RWPE1 (cell line): ENCODE data around the gene ANTKMT.

Experiments
- CTCF ChIA-PET: fragments of 350-600 bp; sonication (Branson Sonifier 250); formaldehyde crosslinking; extraction: SDS; loops from one replicate; lab custom pipeline; 2021; lab: Yijun Ruan, JAX
- POLR2A ChIA-PET: fragments of 400-600 bp; formaldehyde crosslinking; extraction: SDS; loops from one replicate; lab custom pipeline; 2020; ENCODE audit warnings: antibody characterized with exemption; ENCODE audit not compliant: low non-redundant PET; lab: Yijun Ruan, JAX
- DNase-seq: peaks from one replicate; pipeline ENCODE4 v3.0.0; 2012; ENCODE audit warnings: low spot score
- H3K27ac ChIP-seq: fragments of 450-650 bp; 2 replicates; pipeline ENCODE4 v1.5.1; 2017
- TF ChIP-seq, protein P1 (sequence below): fragments of 450-650 bp; conservative IDR thresholded peaks from 2 replicates; pipeline ENCODE4 v1.5.1; 2017; ENCODE audit warnings: low read depth, mild to moderate bottlenecking

The ANTKMT gene

DNA sequence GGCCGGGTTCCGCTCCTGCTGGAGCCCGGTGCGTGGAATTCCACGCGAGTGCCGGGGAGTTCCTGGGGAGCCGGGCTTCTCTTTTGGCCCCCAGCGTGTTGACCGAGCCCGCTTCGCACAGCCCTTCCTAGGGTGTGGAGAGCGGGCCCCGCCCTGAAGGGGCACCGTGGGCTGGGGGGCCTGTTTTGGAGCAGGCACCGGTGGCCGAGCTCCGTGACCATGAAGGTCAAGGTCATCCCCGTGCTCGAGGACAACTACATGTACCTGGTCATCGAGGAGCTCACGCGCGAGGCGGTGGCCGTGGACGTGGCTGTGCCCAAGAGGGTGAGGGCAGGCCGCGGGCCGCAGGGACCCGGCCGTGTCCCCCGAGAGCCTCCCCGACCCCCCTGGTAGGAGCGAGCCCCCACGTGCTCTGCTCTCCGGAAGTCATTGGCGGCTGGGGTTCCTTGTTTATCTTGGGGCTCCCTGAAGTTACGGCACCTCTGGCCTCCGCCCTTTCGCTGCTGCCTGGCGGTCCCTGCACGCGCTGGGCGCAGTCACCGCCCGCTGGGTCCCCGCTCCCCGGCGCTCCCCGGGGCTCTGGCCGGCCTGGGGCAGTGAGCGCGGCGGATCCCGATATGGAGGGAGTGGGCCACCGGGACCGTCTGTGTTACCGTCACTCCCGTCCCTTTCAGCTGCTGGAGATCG, 6.5 kb downstream of the ANTKMT start:
- ChIA-PET CTCF (interaction anchor here (0.9 to 1.3 kb wide), 2 partner anchors 14 to 58 kb away, joined by 3 to 6 read pairs; no protein-coding TSS in a partner anchor), POLR2A (no interaction called here)
- DNase-seq: no peak
- TF ChIP-seq, protein P1, sequence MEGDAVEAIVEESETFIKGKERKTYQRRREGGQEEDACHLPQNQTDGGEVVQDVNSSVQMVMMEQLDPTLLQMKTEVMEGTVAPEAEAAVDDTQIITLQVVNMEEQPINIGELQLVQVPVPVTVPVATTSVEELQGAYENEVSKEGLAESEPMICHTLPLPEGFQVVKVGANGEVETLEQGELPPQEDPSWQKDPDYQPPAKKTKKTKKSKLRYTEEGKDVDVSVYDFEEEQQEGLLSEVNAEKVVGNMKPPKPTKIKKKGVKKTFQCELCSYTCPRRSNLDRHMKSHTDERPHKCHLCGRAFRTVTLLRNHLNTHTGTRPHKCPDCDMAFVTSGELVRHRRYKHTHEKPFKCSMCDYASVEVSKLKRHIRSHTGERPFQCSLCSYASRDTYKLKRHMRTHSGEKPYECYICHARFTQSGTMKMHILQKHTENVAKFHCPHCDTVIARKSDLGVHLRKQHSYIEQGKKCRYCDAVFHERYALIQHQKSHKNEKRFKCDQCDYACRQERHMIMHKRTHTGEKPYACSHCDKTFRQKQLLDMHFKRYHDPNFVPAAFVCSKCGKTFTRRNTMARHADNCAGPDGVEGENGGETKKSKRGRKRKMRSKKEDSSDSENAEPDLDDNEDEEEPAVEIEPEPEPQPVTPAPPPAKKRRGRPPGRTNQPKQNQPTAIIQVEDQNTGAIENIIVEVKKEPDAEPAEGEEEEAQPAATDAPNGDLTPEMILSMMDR: no peak
- peak overlapping the region; percentile 95 for H3K27ac ChIP-seq

DNA sequence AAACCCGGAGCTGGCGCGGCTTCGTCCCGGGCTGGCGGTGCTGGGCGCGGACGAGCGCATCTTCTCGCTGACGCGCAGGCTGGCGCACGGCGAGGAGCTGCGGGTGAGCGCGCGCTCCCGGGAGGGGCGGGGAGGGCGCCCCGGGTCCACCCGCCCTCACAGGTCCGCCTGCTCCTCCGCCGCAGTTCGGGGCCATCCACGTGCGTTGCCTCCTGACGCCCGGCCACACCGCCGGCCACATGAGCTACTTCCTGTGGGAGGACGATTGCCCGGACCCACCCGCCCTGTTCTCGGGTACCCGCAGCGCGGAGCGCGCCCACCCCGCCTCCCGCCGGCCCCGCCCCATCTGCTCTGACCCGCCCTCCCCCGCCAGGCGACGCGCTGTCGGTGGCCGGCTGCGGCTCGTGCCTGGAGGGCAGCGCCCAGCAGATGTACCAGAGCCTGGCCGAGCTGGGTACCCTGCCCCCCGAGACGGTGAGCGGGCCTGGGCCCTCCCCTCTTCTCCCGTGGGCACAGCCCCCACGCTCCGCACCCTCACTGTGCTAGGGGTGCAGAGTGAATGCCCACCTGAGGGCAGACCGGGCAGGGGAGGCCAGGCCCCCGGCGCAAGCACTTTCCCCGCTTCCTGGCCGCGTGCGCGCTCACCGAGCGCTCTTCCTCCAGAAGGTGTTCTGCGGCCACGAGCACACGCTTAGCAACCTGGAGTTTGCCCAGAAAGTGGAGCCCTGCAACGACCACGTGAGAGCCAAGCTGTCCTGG, 7.4 kb downstream of the ANTKMT start:
- TF ChIP-seq, protein P1: no peak
- peak; percentile 77 for DNase-seq
- POLR2A ChIA-PET: no interaction called here

DNA sequence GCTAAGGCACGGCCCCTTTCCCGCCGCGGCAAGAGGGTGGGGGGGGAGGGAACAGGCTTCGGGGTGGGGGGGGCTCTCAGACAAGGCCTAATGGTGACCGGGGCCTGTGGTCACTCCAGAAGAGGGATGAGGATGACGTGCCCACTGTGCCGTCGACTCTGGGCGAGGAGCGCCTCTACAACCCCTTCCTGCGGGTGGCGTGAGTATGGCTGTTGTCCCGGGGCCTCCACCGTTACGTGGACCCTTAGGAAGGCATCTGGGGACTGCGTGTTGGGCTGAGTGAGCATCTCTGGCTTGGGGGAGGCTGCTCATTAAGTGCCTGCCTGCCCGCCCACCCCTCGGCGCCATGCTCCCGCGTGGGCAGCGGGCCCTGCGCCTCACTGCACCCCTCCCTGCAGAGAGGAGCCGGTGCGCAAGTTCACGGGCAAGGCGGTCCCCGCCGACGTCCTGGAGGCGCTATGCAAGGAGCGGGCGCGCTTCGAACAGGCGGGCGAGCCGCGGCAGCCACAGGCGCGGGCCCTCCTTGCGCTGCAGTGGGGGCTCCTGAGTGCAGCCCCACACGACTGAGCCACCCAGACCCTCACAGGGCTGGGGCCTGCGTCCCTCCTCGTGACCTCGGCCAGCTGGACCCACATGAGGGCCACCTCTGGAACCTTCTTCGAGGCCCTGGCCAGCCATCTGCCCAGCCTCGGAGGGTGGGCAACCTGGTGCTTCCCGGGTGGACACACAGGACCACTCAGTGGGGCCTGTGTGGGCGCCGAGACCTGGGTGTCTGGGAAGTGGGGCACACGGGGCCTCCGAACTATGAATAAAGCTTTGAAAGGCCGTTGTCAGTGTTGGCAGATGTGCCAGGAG, 8.2 kb downstream of the ANTKMT start:
- H3K27ac ChIP-seq: peak overlapping the region; percentile 95
- POLR2A ChIA-PET: no interaction called here

More for the DNA sequence above, 7.4 kb downstream of the ANTKMT start:
- CTCF ChIA-PET: interaction anchor here (0.7 to 1.3 kb wide), 3 partner anchors 57 to 67 kb away, joined by 3 to 6 read pairs (median 4); no protein-coding TSS in a partner anchor
- H3K27ac ChIP-seq: peak overlapping the region; percentile 95

DNA sequence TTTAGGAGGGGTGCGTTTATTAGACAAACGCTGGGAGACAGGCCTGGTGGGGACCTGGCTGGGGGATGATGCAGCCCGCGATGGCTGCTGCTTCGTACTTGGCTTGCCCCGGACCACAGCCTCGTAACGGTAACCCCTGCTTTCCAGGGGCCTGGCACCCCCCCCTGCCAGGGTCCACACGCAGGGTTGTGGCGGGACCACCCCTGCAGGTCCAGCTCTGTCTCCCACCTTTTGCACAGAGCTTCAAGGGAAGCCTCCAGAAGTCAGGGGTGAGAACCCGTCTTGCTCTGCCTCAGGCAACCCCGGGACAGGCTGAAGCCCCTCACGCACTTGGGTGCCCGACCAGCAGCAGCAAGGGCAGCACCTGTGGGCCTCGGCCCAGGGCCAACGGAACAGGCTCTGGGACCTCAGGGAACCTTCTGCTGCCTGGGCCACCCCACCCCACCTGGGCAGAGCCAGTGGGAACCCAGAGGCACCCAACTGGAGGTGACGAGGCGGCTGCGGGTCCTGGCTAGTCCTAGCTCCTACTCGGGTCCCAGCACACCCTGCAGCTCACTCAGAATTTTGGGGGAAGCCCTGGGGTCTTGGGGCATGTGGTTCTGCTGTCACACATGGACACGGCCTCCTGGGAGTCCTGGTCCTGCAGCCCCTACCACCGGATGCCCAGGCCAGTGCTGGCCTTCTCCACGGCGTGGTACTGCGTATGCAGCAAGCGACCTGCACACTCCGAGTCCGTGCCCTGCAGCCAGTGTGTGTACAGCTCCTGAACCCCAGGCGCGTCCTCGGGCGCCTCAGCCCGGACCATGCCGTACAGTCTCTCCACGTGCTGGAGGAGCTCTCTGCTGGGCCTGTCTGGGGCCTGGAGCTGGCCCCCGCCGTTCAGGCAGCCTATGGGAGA, 9.1 kb downstream of the ANTKMT start:
- ChIA-PET POLR2A (no interaction called here), CTCF (interaction anchor here (0.6 to 1.2 kb wide), 4 partner anchors 14 to 69 kb away, joined by 3 to 4 read pairs (median 4); partner anchors contain the start of gene MSLN)
- TF ChIP-seq, protein P1: no peak
- H3K27ac ChIP-seq: peak overlapping the region; percentile 95
- no peak for DNase-seq

More for the DNA sequence above, 8.2 kb downstream of the ANTKMT start:
- TF ChIP-seq, protein P1: no peak
- CTCF ChIA-PET: interaction anchor here (0.7 to 1.2 kb wide), 4 partner anchors 13 to 68 kb away, joined by 3 to 4 read pairs (median 4); partner anchors contain the start of gene MSLN
- DNase-seq: no peak

DNA sequence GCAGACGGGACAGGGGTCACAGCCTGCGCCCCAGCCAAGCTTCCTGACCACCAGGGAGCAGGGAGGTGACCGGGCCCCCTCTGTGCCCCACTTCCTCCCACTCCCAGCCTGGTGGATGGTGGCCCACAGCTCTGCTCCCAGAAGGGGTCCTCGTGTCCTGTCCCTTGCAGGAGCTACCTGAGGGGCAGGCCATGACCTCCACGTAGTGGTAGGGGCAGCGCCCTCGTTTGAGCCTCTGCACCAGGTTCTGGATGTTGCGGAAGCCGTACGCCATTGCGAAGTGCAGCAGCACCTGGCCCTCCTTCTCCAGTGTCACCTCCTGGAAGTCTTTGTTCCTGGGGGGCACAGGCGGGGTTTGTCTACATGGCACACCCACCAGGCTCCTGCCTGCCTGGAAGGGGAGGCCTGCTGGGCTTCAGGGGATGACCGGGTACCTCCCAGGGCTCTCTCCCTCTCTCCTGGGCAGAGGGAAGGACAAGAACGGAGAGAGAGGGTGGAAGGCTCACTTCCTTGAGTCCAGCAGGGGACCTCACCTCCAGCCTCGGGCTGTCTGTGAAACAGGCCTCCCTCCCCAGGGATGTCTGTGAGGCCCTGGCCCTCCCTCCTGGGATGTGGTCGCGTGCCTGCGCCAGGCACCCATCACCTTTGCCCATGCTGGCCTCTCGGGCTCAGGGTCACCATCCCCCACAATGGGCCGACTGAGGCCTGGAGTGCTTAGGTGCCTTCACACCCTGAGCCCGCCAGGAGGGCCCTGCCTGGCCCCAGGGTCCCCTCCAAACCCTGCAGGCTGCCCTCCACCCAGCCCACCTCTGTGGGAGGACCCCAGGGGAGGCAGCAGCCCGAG, 9.9 kb downstream of the ANTKMT start:
- TF ChIP-seq, protein P1: no peak
- peak overlapping the region; percentile 95 for H3K27ac ChIP-seq
- no peak for DNase-seq
- ChIA-PET CTCF (interaction anchor here (0.6 to 1.3 kb wide), 2 partner anchors 19 to 70 kb away, joined by 3 to 6 read pairs; no protein-coding TSS in a partner anchor), POLR2A (no interaction called here)
